GM19463 (cell line): ENCODE results near the gene ZNF836.
"Not testable (repeated sequence)": the region's sequence is repeated elsewhere in the genome, so short reads cannot be mapped to it uniquely, and the experiment has no call there.

Source experiments
- ATAC-seq: cut with Tn5 transposase; IDR thresholded peaks from one replicate; pipeline ENCODE4 v1.9.1; 2021; ENCODE audit warnings: mild to moderate bottlenecking, moderate library complexity; ENCODE audit not compliant: unreplicated experiment

Gene ZNF836

DNA sequence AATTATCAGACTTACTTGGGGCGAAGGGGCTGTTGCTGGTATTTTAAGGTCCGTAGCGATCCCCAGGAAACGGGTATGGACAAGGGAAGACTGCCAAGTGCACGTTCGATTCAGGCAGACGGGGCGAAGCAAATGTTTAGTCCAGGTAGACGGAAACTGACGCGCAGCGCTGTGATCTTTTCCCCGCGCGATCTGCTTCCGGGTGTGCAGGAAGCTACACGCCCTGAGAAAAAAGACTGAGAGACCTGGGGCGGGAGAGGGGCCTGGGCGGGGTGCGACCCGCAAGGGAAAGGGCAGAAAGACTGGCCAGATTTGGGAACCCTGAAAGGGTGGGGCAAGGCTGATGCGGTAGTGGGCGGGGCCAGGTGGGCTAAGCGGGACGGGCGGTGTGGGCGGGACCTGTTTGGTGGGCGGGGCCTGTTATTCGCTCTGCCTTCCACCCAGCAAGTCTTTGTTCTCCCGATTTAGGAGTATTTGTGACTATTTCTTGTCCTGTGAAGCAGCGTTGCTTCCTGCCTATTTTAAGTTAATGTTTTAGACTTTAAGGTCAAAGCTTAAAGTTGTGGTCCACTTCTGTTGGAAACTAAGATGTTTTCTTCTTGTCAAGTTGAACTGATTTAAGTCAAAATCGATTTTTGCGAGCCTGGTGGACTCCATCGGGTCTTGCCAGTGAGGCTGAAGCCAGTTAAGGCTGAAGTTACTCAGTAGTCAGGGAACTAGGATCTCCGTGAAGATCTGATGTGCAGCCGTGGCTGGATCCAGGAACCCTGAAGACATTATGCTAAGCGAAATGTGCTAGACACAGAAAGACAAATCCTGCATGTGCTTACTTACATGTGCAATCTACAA, at the start of gene ZNF836:
ZNF836 (minus strand) TSS at position 301 of the 849 bp plus-strand sequence. CDS start 3,549 bp downstream, outside the sequence.
- ATAC-seq: peak; percentile 79

GRCh38 chr19:52221031-52221430, 49.6 kb upstream of the ZNF836 start:
- no peak for ATAC-seq

DNA sequence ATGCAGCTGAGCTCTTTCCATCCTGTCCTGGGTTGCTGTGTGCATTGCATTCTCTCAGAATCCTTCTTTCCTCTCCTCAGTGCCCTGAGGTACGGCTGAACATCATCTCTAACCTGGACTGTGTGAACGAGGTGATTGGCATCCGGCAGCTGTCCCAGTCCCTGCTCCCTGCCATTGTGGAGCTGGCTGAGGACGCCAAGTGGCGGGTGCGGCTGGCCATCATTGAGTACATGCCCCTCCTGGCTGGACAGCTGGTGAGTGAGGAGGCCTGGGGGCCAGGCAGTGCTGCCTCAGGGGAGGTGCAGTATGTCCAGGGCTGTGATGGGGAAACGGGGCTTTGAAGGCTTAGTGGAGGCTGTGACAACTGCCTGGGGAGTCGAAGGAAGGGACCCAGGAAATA, 48.2 kb upstream of the ZNF836 start:
- no peak for ATAC-seq

GRCh38 chr19:52217576-52217975, 46.2 kb upstream of the ZNF836 start:
- no peak for ATAC-seq

DNA sequence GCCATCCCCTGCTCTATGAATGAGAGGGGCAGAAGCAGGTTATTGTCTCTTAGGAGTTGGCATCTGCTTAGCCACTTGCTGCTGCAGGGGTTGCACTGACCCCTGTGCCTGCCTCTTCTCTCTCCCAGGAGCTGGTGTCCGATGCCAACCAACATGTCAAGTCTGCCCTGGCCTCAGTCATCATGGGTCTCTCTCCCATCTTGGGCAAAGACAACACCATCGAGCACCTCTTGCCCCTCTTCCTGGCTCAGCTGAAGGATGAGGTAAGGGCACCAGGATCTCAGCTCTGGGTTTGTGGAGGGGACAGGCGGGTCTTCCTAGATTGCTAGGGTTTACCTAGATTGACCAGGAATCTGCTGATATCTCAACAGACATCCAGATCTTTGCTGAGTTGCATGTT, 45.0 kb upstream of the ZNF836 start:
- ATAC-seq: no peak

DNA sequence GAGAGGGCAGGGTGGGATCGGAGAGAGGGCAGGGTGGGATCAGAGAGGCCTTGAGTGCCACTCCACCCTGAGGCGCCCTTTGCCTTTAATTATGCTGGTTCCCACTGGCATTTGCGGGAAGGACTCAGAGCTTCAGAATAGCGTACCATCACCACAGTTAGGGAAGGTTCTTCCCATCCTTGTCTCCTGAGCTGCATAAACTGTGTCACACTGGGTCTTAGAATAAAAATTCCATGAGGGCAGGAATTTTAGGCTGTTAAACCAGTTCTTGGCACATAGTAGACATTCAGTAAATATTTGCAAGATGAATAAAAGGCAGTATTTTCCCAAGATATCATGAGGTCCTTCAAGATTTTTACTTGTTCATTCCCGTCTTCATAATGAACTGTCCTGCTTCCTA, 42.8 kb upstream of the ZNF836 start:
- no peak for ATAC-seq

GRCh38 chr19:52212572-52213255, 41.3 kb upstream of the ZNF836 start:
- ATAC-seq: no peak

GRCh38 chr19:52211926-52212571, 40.6 kb upstream of the ZNF836 start:
- no peak for ATAC-seq

- ATAC-seq: no peak
Observed at GRCh38 chr19:52211203-52211602, 39.8 kb upstream of the ZNF836 start.

- ATAC-seq: no peak
Observed at GRCh38 chr19:52206481-52206880, 35.1 kb upstream of the ZNF836 start.

GRCh38 chr19:52200755-52201391, 29.5 kb upstream of the ZNF836 start:
- ATAC-seq: not testable (repeated sequence)

GRCh38 chr19:52200044-52200443, 28.6 kb upstream of the ZNF836 start:
- ATAC-seq: no peak

DNA sequence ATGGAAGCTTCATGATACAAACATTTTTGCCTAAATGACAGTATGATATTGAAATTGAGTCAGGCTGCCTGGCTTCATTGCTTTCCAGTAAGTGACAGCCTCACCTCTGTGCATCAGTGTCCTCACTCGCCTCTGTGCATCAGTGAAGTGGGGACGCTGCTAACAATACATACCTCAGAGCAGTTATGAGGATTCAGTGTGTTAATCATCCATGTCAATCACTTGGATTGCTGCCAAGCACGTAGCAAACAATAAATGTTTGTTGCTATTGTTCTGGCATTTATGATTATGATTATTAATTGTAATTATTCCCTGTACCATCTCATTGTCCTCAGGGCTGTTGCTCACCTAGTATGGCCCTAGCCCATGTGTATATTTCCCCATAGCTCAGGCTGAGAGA, 27.3 kb upstream of the ZNF836 start:
- no peak for ATAC-seq

- ATAC-seq: no peak
Observed at GRCh38 chr19:52197964-52198363, 26.5 kb upstream of the ZNF836 start.

DNA sequence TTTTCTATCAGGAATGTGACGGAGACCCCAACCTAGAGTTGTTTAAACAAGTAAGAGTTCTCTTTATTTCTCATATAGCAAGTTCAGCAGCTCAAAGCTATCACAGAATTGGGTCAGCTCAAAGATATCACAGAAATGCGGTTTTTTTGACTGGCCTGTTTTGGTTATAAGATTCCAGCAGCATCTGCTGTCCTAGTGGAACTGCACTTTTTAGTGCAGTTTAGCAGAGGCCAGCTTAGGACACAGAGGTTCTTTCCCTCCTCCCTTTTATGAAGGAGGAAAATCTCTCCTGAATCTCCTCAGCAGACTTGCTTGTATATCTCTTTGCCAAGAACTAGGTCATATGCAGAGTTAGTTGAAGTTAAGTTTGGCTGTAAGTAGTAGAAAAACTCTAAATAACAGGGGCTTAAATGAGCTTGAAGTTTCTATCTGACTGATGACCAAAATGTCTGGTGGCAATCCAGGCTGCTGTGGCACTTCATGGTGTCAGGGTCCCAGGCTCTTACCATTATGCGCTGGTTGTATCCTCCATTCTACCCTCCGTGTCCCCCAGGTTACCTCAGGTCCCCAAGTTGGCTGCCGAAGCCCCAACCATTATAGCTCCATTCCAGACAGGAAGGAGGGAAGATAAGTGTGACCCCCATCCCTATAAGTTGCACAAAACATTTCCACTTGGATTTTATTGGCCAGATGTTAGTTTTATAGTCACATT, 25.0 kb upstream of the ZNF836 start:
- no peak for ATAC-seq

DNA sequence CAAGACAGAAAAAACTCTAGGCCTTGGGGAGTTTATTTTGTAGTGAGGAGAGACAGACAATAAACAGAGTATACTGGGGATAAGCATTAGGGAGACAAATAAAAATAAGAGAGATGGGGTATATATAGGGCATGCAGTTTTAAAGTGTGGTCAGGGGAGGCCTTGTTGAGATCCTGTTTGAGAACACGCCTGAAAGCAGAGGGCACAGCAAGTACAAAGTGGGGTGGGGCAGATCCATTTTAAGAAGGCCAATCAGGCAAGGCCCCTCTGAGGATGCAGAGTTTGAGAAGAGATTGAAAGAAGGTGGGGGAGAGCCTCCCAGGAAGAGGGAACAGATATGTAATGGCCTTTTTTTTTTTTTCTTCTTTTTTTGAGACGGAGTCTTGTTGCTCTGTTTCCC, 20.5 kb upstream of the ZNF836 start:
- ATAC-seq: no peak

- no peak for ATAC-seq
Observed at GRCh38 chr19:52191389-52191788, 20.0 kb upstream of the ZNF836 start.

DNA sequence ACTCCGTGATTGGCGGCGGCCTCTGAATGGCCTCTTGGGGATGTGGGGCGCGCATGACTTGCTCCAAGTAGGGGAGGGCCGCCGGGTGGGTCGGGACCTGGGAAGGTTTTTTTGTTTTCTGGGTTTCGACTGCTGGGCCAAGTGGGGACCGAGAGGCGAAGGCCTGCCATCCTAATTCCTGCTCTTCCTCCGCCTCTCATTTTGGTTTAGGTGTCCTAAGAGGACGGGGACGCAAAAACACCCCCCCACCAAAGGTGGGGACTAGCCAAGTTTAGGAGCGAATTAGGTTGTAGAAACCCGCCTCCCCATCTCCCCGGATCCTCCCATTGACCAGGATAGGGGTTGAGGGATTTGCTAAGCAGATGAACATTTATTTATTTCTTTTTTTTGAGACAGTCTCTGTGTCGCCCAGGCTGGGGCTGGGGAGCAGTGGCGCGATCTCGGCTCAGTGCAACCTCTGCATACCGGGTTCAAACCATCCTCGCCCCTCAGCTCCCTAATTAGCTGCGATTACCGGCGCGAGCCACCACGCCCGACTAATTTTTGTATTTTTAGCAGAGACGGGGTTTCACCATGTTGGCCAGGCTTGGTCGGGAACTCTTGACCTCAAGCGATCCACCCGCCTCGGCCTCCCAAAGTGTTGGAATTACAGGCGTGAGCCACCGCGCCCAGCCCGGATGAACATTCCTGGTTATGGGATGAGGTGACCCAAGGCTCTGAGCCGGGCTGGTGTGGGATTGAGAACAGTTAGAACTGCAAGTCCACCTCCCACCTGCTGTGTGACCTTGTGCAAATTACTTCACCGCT, 19.3 kb upstream of the ZNF836 start:
- no peak for ATAC-seq

DNA sequence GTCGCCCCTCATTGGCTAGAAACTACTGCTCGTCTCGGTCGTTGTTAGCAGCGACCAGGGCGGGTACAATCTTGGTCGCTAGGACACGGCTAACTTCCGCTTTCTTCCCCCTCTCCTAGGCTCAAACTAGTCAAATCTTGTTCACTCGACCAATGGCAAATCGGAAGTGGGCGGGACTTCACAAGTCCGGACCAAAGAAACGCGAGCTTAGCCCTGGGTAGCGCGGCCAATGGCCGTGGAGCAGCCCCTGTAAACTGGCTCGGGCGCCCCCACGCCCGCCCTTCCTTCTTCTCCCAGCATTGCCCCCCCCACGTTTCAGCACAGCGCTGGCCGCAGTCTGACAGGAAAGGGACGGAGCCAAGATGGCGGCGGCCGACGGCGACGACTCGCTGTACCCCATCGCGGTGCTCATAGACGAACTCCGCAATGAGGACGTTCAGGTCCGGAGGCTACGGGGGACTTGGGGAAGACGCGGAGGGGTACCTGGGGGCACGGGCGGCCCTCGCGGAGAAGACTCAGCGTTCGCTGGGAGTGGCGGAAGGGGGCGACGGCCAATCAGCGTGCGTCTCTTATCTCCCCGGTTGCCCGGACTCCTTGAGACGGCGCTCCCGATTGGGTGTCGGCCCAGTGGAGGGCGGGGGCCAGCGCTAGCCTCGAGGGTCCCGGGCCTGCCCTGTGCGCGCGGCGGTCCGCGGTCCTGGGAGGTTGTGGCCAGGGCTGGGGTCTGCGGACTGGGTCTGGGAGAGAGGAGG, 18.5 kb upstream of the ZNF836 start, which contains the start of gene PPP2R1A:
PPP2R1A (plus strand) TSS at position 318 of the 752 bp plus-strand sequence; CDS start at position 363, 45 bp downstream.
- ATAC-seq: peak; percentile 91
